ENCODE results near the gene TULP1.

GRCh38 chr6:35452183-35453090, 60.3 kb downstream of the TULP1 start, which contains the start of gene FANCE:
- TF ChIP-seq EZH2 (IDR thresholded peaks at IDR 0.05; ENCODE audit: insufficient read depth, poor library complexity, severe bottlenecking), result no peak
- no peak for TF ChIP-seq EZH2phosphoT487 (IDR thresholded peaks at IDR 0.05; ENCODE audit: insufficient read depth, low read depth)
